Mucosa of rectum (tissue), 2 donors: Measurements from ENCODE around the gene FOXA2.

Experiments used
- H3K27ac ChIP-seq, 2 donors: one replicate each; pipeline ENCODE4 v1.7.0; 2013; ENCODE audit warnings: inconsistent platforms in 2 of 2, low read depth in 2 of 2, low read length in 2 of 2
- H3K27me3 ChIP-seq, 2 donors: one replicate each; pipeline ENCODE4 v1.7.0; 2013; ENCODE audit warnings: low read length in 2 of 2; ENCODE audit not compliant: control insufficient read depth in 2 of 2, insufficient read depth in 2 of 2
- H3K36me3 ChIP-seq, 2 donors: one replicate each; pipeline ENCODE4 v1.7.0; 2013; ENCODE audit warnings: low read length in 2 of 2; ENCODE audit not compliant: control insufficient read depth in 2 of 2, insufficient read depth in 2 of 2
- H3K4me1 ChIP-seq, 2 donors: one replicate each; pipeline ENCODE4 v1.7.0; 2013; ENCODE audit warnings: low read length in 2 of 2, mild to moderate bottlenecking in 1 of 2; ENCODE audit not compliant: control insufficient read depth in 2 of 2, insufficient read depth in 2 of 2
- H3K4me3 ChIP-seq, 2 donors: one replicate each; pipeline ENCODE4 v1.7.0; 2013; ENCODE audit warnings: low read length in 2 of 2
- H3K9ac ChIP-seq, 2 donors: one replicate each; pipeline ENCODE4 v1.7.0; 2013; ENCODE audit warnings: low read length in 2 of 2, low read depth in 1 of 2, mild to moderate bottlenecking in 1 of 2
- H3K9me3 ChIP-seq, 2 donors: one replicate each; pipeline ENCODE4 v1.7.0; 2013; ENCODE audit warnings: low read length in 2 of 2; ENCODE audit not compliant: control insufficient read depth in 2 of 2
- donor health status: healthy.
- donor health status: Normal muscosa, but diverticular disease.

Gene FOXA2

DNA sequence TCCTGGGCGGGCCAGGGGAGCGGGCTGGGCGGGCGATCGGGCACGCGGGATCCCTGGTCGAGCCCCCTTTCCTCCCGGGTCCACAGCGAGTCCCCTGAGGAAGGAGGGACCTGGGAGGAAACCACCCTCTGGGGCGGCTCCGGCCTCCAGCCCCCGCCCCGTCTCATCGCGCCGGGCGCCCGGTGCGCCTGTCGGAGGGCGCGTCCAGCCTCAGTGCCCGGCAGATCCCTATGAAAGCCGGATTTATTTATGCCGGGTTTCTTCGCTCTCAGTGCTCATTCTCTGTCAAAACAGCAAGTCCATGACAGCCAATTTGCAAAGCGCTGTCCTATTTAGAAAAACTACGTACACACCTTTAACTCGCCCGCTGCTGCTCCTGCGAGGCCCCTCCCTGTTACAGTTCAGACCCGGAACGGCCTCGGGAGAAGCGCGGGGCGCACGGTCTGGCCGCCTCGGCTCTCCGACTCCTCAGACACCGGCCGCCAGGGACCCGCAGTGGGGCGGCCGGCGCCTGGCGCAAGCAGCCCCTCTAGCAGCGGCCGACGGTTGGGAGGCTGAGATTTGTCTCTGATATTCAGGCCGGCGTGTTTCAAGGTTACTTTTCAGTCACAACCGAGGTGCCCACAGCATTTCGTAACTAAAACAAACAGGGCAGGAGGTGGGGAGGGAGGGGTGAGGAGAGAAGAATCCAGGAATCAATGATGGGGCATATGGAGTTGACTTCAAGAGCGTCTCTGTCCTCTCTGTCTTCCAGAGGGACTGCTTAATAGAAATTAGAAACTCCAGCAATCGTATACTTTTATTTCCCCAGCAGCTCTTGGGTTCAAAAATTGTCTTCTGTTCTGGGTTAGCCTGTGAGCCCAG is 782 bp upstream of the FOXA2 start:
- peak overlapping the region; percentile 58 to 71 for H3K4me3 ChIP-seq
- H3K27ac ChIP-seq, result peak overlapping the region; percentile 87 to 96
- H3K27me3 ChIP-seq, result peaks cover 5 to 9% of the 10 kb centered on the region in 2 donors
- H3K9ac ChIP-seq, result peak overlapping the region; percentile 56 to 96
- no peaks in the 10 kb centered on the region for H3K36me3 ChIP-seq
- peaks cover 13 to 22% of the 10 kb centered on the region in 2 donors for H3K4me1 ChIP-seq
- no peaks in the 10 kb centered on the region for H3K9me3 ChIP-seq

DNA sequence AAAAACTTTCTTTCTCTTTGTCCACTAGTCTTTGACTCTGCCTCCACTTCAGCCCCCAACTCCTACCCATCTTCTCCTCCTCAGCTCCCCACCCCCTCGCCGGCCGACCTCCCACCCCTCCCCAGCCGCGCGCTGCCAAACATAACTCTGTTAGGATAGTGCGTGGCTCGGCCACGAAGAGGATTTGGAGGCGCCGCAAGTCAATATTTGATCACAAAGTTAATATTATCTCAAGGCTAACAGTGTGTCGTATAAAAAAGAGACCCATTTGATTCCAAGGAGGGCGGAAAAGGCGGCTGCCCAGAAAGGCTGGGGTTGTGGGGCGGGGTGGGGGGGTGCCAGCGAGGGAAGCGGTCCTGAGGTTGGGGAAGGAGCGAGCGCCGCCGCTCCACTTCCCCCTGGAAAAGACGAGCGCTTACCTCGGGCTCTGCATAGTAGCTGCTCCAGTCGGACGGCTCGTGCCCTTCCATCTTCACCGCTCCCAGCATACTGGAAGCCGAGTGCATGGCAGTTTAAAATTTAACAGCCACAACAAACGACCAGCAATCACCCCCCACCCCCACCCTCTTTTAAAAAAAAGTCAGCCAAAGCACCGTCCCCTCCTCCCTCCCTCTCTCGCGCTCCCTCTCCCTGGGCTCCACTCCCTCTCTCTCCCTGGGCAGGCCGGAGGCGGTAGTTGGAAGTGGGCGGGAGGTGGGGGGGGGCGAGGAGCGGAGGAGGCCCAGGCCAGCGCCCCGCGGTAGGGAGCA is 425 bp downstream of the FOXA2 start:
- H3K4me1 ChIP-seq, result peaks cover 13 to 28% of the 10 kb centered on the region in 2 donors
- H3K27me3 ChIP-seq, result peaks cover 5 to 8% of the 10 kb centered on the region in 2 donors
- H3K9ac ChIP-seq, result peak overlapping the region; percentile 74 to 96
- H3K9me3 ChIP-seq, result no peaks in the 10 kb centered on the region
- peak overlapping the region; percentile 87 to 96 for H3K27ac ChIP-seq
- H3K36me3 ChIP-seq, result no peaks in the 10 kb centered on the region
- peak overlapping the region; percentile 76 to 88 for H3K4me3 ChIP-seq

DNA sequence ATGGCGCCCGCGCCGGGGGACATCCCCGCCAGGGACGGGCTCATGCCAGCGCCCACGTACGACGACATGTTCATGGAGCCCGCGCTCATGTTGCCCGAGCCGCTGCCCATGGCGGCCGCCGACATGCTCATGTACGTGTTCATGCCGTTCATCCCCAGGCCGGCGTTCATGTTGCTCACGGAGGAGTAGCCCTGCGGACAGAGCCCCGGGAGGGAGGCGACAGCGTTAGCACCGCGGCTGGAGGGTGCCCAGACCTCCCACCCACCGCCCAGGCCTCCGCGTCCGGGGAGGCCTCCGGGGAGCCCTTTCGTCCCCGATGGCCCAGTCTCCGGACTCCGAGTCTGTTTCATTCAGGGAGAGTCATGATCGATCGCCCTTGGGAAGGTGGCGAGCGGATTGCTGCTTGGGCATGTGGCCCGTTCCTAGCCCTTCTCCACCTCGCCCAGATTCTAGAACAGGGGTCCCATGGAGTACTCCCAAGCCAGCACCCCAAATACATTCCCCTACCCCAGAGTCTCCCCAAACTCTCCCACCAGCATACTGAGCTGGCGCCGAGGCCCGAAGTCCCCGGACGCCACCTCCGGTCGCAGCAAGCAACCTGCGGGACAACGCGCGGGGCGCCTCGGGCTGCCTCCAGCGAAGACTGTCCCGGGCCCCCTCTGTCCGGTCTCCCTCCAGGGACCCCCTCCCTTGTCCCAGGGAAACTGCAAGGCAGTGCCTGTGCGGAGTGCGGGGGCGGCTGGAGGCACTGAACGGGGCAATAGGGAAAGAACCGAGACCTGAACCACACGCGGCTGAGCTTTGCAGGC is 1.2 kb downstream of the FOXA2 start:
- peaks cover 14 to 33% of the 10 kb centered on the region in 2 donors for H3K4me1 ChIP-seq
- peaks cover 5 to 15% of the 10 kb centered on the region in 2 donors for H3K27me3 ChIP-seq
- H3K9ac ChIP-seq, result peak overlapping the region; percentile 74 to 96
- H3K9me3 ChIP-seq, result no peaks in the 10 kb centered on the region
- H3K27ac ChIP-seq, result peak overlapping the region; percentile 87 to 96
- no peaks in the 10 kb centered on the region for H3K36me3 ChIP-seq
- H3K4me3 ChIP-seq, result peak overlapping the region; percentile 76 to 88

DNA sequence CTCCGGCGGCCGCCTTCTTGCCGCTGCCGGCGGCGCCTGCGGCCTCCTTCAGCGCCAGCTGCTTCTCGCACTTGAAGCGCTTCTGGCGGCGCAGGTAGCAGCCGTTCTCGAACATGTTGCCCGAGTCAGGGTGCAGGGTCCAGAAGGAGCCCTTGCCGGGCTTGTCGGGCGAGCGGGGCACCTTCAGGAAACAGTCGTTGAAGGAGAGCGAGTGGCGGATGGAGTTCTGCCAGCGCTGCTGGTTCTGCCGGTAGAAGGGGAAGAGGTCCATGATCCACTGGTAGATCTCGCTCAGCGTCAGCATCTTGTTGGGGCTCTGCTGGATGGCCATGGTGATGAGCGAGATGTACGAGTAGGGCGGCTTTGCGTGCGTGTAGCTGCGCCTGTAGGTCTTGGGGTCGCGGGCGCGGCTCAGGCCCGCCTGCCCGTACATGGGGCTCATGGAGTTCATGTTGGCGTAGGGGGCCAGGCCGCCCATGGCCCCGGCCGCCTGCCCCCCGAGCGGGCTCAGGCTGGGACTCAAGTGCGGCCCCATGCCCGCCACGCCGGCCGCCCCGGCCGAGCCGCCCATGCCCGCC is 1.9 kb downstream of the FOXA2 start:
- H3K27ac ChIP-seq, result peak overlapping the region; percentile 87 to 96
- H3K36me3 ChIP-seq, result no peaks in the 10 kb centered on the region
- H3K27me3 ChIP-seq, result peaks cover 11 to 17% of the 10 kb centered on the region in 2 donors
- peak overlapping the region; percentile 44 to 96 for H3K9ac ChIP-seq
- H3K9me3 ChIP-seq, result no peaks in the 10 kb centered on the region
- peak overlapping the region; percentile 76 to 88 for H3K4me3 ChIP-seq
- H3K4me1 ChIP-seq, result peaks cover 21 to 37% of the 10 kb centered on the region in 2 donors

DNA sequence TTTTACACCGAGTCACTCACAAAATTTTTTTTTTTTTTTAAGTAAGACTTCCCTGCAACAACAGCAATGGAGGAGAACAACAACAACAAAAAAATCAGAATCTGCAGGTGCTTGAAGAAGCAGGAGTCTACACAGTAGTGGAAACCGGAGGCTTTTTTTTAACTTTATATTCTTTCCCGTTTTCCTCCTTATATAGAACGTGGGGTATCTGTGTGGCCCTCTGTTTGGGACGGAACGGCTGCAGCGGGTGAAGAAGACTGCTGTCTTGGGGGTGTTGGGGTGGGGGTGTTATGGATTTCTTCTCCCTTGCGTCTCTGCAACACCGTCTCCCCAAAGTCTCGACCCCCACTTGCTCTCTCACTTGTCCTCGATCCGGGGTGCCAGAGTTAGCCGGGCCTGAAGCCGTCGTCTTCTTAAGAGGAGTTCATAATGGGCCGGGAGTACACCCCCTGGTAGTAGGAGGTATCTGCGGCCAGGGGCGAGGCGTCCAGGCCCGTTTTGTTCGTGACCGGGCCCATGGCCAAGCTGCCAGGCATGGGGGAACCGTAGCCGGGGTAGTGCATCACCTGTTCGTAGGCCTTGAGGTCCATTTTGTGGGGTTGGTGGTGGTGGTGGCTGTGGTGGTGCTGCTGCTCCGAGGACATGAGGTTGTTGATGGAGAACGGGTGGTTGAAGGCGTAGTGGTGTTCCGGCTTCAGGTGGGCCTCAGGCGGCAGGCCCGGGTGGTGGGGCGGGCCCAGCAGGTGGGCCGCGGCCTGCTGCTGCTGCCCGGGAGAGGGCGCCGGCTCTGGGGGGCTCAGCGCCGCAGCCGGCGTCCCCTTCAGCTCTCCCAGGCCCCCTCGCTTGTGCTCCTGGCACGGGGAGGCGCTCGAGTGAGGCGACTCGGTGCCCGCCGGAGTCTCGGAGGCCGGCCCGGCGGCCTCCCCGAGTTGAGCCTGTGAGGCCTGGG is 2.7 kb downstream of the FOXA2 start:
- H3K9ac ChIP-seq, result peak overlapping the region in 1 of 2 donors; percentile 96
- no peaks in the 10 kb centered on the region for H3K36me3 ChIP-seq
- H3K4me1 ChIP-seq, result peaks cover 18 to 34% of the 10 kb centered on the region in 2 donors
- no peaks in the 10 kb centered on the region for H3K9me3 ChIP-seq
- peaks cover 11 to 15% of the 10 kb centered on the region in 2 donors for H3K27me3 ChIP-seq
- peak overlapping the region in 1 of 2 donors; percentile 88 for H3K4me3 ChIP-seq
- peak overlapping the region; percentile 9 to 96 for H3K27ac ChIP-seq

DNA sequence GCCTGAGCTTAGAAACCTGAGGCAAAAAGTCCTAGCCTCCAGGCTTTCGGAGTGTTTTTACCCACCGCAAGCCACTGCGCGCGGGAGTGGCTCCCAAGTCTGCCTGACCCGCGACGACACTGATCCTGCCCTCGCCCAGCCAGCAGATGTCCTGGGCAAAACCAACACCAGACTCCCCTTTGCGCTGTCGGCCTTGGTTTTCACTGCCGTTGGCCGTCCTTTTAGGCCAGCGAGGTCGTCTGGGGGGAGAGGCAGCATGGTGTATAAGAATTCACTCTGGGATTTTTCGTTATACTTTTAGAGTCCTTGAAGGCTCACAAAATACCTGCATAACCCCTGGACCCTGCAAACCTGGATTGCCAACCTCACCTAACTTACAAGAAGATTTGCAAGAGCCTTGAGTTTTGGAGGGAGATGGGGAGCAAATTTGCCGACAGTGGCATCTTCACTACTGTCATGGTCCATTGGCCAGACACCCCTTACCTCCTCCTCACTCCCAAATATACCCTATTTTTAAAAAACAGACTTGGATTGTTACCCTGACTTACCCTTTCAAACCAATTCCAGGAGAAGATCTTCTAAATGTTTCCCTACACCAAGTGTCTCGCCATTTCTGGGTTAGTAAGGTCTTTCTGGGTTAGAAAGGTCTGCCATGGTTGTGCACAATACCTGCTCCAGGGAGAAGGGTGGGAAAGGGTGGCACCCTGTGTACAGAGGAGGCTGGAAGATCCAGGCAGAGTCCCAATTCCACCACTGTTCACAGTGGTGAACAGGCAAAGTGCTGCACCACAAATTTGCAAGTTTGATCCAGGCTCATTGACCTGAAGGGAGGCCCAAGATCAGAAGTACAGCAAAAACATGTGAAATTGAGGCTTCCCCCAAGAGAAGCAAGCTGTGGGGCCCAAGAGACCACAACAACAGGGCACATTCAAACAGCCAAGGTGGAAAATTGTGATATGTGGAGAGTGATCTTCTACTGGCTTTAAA is 4.4 kb downstream of the FOXA2 start:
- Histone ChIP-seq H3K27me3 (peaks cover 7 to 19% of the 10 kb centered on the region in 2 donors), H3K4me1 (peaks cover 11 to 27% of the 10 kb centered on the region in 2 donors), H3K27ac (peak overlapping the region in 1 of 2 donors; percentile 84), H3K4me3 (peak overlapping the region in 1 of 2 donors; percentile 28), H3K9ac (peak overlapping the region in 1 of 2 donors; percentile 96), H3K9me3 (no peaks in the 10 kb centered on the region), H3K36me3 (no peaks in the 10 kb centered on the region)

DNA sequence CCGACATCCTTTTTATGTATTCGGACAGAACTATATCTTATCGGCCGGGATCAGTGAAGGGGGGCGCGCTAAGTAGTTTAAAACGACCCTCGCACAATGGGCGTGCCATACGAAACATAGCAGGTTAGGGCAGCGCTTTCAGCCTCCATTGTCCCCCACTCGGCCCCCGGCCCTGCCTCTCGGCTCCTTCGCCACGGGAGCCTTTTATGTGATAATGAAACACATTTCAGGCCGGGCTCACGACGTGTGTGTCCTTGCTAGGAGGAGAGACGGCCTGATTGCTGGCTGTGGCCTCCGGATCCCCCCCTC is 5.3 kb downstream of the FOXA2 start:
- Histone ChIP-seq H3K4me3 (peak overlapping the region; percentile 55 to 65), H3K9me3 (no peaks in the 10 kb centered on the region), H3K27ac (peak overlapping the region; percentile 38 to 84), H3K27me3 (peaks cover 7 to 20% of the 10 kb centered on the region in 2 donors), H3K4me1 (peaks cover 11 to 31% of the 10 kb centered on the region in 2 donors), H3K9ac (peak overlapping the region in 1 of 2 donors; percentile 85), H3K36me3 (no peaks in the 10 kb centered on the region)
